Liver (tissue), 3 donors: ENCODE measurements around the gene NECAB2.
"Not testable (repeated sequence)": the region's sequence is repeated elsewhere in the genome, so short reads cannot be mapped to it uniquely, and the experiment has no call there.

Experiments used
- FOXA1 ChIP-seq: IDR thresholded peaks from 2 replicates; pipeline ENCODE4 v1.6.1; 2016; ENCODE audit warnings: antibody characterized with exemption
- FOXA2 ChIP-seq: IDR thresholded peaks from 2 replicates; pipeline ENCODE4 v1.6.1; 2016; ENCODE audit warnings: antibody characterized with exemption
- HNF4G ChIP-seq: IDR thresholded peaks from 2 replicates; pipeline ENCODE4 v1.6.1; 2016; ENCODE audit warnings: antibody characterized with exemption
- JUND ChIP-seq, 2 donors: IDR thresholded peaks; 2 replicates each; pipeline ENCODE4 v1.6.1; 2016; ENCODE audit warnings: antibody characterized with exemption in 2 of 2
- RXRA ChIP-seq, 2 donors: IDR thresholded peaks; 2 replicates each; pipeline ENCODE4 v1.6.1; 2017 to 2018; ENCODE audit warnings: antibody characterized with exemption in 2 of 2, mild to moderate bottlenecking in 1 of 2
- TAF1 ChIP-seq: conservative IDR thresholded peaks from 2 replicates; pipeline ENCODE4 v1.6.1; 2016; ENCODE audit warnings: antibody characterized with exemption, mild to moderate bottlenecking
- YY1 ChIP-seq: IDR thresholded peaks from 2 replicates; pipeline ENCODE4 v1.6.1; 2016; ENCODE audit warnings: antibody characterized with exemption, mild to moderate bottlenecking
- TF ChIP-seq, protein P1 (sequence below): fragments of 150-350 bp; IDR thresholded peaks from 2 replicates; pipeline ENCODE4 v1.5.1; 2017; ENCODE audit warnings: improper control_type of control experiment, low read depth, low read length; ENCODE audit not compliant: missing input control
- donor health status: healthy.
- donor health status: healthy.

DNA sequence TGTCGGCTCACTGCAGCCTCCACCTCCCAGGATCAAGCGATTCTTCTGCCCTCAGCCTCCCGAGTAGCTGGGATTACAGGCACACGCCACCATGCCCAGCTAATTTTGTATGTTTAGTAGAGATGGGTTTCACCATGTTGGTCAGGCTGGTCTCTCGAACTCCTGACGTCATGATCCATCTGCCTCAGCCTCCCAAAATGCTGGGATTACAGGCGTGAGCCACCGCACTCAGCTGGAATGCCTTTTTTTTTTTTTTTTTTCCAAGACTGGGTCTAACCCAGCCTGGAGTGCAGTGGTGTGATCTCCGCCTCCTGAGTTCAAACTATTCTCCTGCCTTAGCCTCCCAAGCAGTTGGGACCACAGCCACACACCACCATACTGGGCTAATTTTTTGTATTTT is 26.5 kb upstream of the NECAB2 start:
- TF ChIP-seq, protein P1, sequence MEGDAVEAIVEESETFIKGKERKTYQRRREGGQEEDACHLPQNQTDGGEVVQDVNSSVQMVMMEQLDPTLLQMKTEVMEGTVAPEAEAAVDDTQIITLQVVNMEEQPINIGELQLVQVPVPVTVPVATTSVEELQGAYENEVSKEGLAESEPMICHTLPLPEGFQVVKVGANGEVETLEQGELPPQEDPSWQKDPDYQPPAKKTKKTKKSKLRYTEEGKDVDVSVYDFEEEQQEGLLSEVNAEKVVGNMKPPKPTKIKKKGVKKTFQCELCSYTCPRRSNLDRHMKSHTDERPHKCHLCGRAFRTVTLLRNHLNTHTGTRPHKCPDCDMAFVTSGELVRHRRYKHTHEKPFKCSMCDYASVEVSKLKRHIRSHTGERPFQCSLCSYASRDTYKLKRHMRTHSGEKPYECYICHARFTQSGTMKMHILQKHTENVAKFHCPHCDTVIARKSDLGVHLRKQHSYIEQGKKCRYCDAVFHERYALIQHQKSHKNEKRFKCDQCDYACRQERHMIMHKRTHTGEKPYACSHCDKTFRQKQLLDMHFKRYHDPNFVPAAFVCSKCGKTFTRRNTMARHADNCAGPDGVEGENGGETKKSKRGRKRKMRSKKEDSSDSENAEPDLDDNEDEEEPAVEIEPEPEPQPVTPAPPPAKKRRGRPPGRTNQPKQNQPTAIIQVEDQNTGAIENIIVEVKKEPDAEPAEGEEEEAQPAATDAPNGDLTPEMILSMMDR: not testable (repeated sequence)
- not testable (repeated sequence) for TF ChIP-seq JUND (IDR thresholded peaks at IDR 0.05); TAF1; FOXA1; HNF4G; YY1; RXRA (IDR thresholded peaks at IDR 0.05); FOXA2
